Measurements from ENCODE around the gene RALY.

The RALY gene

DNA sequence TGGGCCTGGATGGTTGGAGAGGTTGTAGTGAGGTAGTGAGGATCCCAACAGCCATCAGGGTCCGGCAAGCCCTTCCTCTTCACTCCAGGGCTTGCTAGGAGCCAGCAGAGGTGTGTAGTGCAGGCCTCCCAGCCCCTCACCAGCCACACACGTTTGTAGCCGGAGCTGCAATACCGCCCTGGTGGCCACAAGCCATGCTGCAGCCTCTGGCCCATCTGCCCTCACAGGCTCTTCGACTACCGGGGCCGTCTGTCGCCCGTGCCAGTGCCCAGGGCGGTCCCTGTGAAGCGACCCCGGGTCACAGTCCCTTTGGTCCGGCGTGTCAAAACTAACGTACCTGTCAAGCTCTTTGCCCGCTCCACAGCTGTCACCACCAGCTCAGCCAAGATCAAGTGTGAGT lies 81.9 kb downstream of the RALY start:
- TF ChIP-seq ZNF565 (CRISPR knock-in tag; conservative IDR thresholded peaks at IDR 0.05; ENCODE audit: low read depth): no peak
- TF ChIP-seq ZFP30 (CRISPR knock-in tag; IDR thresholded peaks at IDR 0.05): no peak
- TF ChIP-seq, protein P1, sequence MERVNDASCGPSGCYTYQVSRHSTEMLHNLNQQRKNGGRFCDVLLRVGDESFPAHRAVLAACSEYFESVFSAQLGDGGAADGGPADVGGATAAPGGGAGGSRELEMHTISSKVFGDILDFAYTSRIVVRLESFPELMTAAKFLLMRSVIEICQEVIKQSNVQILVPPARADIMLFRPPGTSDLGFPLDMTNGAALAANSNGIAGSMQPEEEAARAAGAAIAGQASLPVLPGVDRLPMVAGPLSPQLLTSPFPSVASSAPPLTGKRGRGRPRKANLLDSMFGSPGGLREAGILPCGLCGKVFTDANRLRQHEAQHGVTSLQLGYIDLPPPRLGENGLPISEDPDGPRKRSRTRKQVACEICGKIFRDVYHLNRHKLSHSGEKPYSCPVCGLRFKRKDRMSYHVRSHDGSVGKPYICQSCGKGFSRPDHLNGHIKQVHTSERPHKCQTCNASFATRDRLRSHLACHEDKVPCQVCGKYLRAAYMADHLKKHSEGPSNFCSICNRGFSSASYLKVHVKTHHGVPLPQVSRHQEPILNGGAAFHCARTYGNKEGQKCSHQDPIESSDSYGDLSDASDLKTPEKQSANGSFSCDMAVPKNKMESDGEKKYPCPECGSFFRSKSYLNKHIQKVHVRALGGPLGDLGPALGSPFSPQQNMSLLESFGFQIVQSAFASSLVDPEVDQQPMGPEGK (CRISPR knock-in tag; IDR thresholded peaks at IDR 0.05; ENCODE audit: borderline replicate concordance): no peak
- TF ChIP-seq, protein P2, sequence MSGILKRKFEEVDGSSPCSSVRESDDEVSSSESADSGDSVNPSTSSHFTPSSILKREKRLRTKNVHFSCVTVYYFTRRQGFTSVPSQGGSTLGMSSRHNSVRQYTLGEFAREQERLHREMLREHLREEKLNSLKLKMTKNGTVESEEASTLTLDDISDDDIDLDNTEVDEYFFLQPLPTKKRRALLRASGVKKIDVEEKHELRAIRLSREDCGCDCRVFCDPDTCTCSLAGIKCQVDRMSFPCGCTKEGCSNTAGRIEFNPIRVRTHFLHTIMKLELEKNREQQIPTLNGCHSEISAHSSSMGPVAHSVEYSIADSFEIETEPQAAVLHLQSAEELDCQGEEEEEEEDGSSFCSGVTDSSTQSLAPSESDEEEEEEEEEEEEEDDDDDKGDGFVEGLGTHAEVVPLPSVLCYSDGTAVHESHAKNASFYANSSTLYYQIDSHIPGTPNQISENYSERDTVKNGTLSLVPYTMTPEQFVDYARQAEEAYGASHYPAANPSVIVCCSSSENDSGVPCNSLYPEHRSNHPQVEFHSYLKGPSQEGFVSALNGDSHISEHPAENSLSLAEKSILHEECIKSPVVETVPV (CRISPR knock-in tag; IDR thresholded peaks at IDR 0.05): no peak
- TF ChIP-seq ZC3H10 (CRISPR knock-in tag; IDR thresholded peaks at IDR 0.05): no peak
- TF ChIP-seq, protein P3, sequence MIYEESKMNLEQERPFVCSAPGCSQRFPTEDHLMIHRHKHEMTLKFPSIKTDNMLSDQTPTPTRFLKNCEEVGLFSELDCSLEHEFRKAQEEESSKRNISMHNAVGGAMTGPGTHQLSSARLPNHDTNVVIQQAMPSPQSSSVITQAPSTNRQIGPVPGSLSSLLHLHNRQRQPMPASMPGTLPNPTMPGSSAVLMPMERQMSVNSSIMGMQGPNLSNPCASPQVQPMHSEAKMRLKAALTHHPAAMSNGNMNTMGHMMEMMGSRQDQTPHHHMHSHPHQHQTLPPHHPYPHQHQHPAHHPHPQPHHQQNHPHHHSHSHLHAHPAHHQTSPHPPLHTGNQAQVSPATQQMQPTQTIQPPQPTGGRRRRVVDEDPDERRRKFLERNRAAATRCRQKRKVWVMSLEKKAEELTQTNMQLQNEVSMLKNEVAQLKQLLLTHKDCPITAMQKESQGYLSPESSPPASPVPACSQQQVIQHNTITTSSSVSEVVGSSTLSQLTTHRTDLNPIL (CRISPR knock-in tag; IDR thresholded peaks at IDR 0.05; ENCODE audit: low read depth): no peak
- ATAC-seq: no peak

DNA sequence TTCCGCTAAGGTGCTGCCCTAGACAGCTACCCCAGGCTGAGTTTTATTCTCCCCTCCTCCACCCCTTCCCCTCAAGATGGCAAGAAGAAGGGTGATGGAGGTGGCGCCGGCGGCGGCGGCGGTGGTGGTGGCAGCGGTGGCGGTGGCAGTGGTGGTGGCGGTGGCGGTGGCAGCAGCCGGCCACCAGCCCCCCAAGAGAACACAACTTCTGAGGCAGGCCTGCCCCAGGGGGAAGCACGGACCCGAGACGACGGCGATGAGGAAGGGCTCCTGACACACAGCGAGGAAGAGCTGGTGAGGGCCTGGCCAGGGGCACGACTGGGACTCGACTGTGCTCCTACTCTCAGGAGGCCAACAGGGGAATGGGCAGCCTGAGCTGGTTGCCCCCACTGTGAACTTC lies 83.2 kb downstream of the RALY start:
- no peak for ATAC-seq
- TF ChIP-seq ZFP30 (CRISPR knock-in tag; IDR thresholded peaks at IDR 0.05): no peak
- TF ChIP-seq TOX (CRISPR knock-in tag; IDR thresholded peaks at IDR 0.05; ENCODE audit: borderline replicate concordance): no peak
- TF ChIP-seq ZNF70 (CRISPR knock-in tag; IDR thresholded peaks at IDR 0.05): no peak

DNA sequence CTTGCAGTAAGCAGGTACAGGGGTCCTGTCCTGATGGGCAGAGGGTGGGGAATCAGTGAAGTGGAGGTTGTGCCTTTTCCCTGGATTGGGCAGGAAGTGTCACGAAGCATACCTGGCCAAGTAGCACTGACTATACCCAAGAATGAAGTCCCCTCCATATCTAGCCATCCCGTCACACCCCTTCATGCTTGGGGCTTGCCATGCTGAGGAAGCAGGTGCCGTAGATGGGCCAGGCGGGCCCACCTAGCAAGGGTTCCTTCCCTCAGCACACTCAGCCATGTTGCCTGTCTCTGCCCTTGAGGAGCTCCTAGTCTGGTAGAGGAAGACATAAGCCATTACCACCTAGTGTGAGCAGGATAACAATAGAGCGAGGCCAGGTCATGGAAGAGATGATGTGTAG lies 84.8 kb downstream of the RALY start:
- TF ChIP-seq RARB (CRISPR knock-in tag; IDR thresholded peaks at IDR 0.05) (no peak), ZC3H10 (CRISPR knock-in tag; IDR thresholded peaks at IDR 0.05) (no peak), ZNF565 (CRISPR knock-in tag; conservative IDR thresholded peaks at IDR 0.05; ENCODE audit: low read depth) (no peak), ZFP30 (CRISPR knock-in tag; IDR thresholded peaks at IDR 0.05) (no peak), PPARA (CRISPR knock-in tag; IDR thresholded peaks at IDR 0.05; ENCODE audit: borderline replicate concordance) (no peak), ZNF70 (CRISPR knock-in tag; IDR thresholded peaks at IDR 0.05) (no peak), TCF4 (CRISPR knock-in tag; IDR thresholded peaks at IDR 0.05; ENCODE audit: borderline replicate concordance) (no peak), SNAI2 (CRISPR knock-in tag; IDR thresholded peaks at IDR 0.05) (no peak), TOX (CRISPR knock-in tag; IDR thresholded peaks at IDR 0.05; ENCODE audit: borderline replicate concordance) (no peak), ESRRG (CRISPR knock-in tag; IDR thresholded peaks at IDR 0.05) (no peak)
- no peak for ATAC-seq

DNA sequence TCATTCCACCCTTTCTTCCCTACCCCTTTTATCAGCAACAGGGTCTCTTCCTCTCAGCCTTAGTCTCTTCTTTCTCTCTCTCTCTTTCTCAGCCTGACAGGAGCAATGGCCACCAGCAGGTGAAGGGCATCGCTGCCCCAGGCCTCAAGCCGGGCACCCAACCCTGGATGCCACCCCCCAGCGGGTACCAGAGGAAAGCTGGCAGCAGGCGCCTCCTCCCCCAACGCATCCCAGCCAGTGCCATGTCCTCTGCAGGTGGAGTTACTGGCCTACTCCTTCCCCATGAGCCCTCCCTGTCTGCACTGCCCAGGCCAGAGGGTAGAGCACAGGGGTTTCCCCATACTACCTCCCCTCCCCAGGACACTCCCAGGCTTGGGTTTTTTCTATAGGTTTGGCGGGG lies 86.1 kb downstream of the RALY start:
- no peak for ATAC-seq
- TF ChIP-seq ZNF565 (CRISPR knock-in tag; conservative IDR thresholded peaks at IDR 0.05; ENCODE audit: low read depth): no peak

DNA sequence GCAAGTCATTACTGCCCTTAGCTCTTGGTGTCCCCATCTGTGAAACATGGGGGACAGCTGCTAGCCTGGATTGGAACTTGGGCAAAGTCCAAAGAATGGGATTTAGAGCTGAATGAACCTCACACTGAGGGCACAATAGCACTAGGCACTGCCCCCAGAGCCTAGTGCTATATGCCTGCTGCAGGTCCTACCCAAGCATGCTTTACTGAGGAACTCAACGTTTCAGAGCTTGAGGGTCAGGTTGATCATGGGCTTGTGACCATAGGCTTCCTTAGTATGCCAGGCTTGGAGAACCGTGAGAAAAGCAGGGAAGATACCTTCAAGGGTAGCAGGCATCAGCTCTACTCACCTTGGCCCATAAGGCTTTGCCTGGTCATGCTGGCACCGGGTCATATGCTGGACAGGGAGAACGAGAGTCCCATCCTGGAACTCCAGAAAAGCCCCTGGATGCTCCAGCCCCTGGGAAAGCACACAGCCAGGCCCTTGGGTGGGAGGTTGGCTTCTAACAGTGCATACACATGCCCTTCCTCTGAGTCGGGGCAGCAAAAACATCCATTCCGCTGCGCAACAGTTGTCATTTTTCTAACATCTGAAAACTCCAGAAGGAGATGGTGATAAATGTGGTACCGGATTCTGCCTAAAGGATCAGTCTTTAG lies 88.6 kb downstream of the RALY start:
- ATAC-seq: no peak
- no peak for TF ChIP-seq BACH2 (CRISPR knock-in tag; IDR thresholded peaks at IDR 0.05; ENCODE audit: borderline replicate concordance)
- TF ChIP-seq ZNF70 (CRISPR knock-in tag; IDR thresholded peaks at IDR 0.05): no peak
- TF ChIP-seq, protein P3 (CRISPR knock-in tag; IDR thresholded peaks at IDR 0.05; ENCODE audit: low read depth): no peak
- no peak for TF ChIP-seq RARB (CRISPR knock-in tag; IDR thresholded peaks at IDR 0.05)
- TF ChIP-seq, protein P4, sequence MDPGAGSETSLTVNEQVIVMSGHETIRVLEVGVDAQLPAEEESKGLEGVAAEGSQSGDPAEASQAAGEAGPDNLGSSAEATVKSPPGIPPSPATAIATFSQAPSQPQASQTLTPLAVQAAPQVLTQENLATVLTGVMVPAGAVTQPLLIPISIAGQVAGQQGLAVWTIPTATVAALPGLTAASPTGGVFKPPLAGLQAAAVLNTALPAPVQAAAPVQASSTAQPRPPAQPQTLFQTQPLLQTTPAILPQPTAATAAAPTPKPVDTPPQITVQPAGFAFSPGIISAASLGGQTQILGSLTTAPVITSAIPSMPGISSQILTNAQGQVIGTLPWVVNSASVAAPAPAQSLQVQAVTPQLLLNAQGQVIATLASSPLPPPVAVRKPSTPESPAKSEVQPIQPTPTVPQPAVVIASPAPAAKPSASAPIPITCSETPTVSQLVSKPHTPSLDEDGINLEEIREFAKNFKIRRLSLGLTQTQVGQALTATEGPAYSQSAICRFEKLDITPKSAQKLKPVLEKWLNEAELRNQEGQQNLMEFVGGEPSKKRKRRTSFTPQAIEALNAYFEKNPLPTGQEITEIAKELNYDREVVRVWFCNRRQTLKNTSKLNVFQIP (CRISPR knock-in tag; IDR thresholded peaks at IDR 0.05; ENCODE audit: borderline replicate concordance, low read depth): no peak
- TF ChIP-seq SNAI2 (CRISPR knock-in tag; IDR thresholded peaks at IDR 0.05): no peak
- TF ChIP-seq ISL1 (CRISPR knock-in tag; IDR thresholded peaks at IDR 0.05): no peak
- no peak for TF ChIP-seq ARNTL (CRISPR knock-in tag; IDR thresholded peaks at IDR 0.05; ENCODE audit: borderline replicate concordance, low read depth)
- TF ChIP-seq ZNF8 (CRISPR knock-in tag; IDR thresholded peaks at IDR 0.05): no peak
- no peak for TF ChIP-seq OSR1 (CRISPR knock-in tag; IDR thresholded peaks at IDR 0.05)
